HFFc6 (cell line): ENCODE data around the gene PCSK1N. TPM values are rescaled to one million over a fixed set of nuclear protein-coding genes. Genes with fewer than 3 reads are reported as not detected.

ENCODE experiments used
- DNase-seq: peaks from one replicate; pipeline ENCODE4 v3.0.0-alpha.2; 2018
- H3K27ac Mint-ChIP-seq: 2 replicates; pipeline ENCODE4 v1.8.0; 2020; ENCODE audit warnings: mild to moderate bottlenecking, mixed read lengths
- H3K27me3 Mint-ChIP-seq: 2 replicates; pipeline ENCODE4 v1.8.0; 2021; ENCODE audit warnings: mild to moderate bottlenecking, moderate library complexity, mixed read lengths; ENCODE audit not compliant: insufficient read depth
- H3K36me3 Mint-ChIP-seq: 2 replicates; pipeline ENCODE4 v1.8.0; 2021; ENCODE audit warnings: low read depth, mixed read lengths
- H3K4me1 Mint-ChIP-seq: 2 replicates; pipeline ENCODE4 v1.8.0; 2020; ENCODE audit warnings: low read depth, mixed read lengths
- H3K4me3 Mint-ChIP-seq: 2 replicates; pipeline ENCODE4 v1.8.0; 2020; ENCODE audit warnings: mild to moderate bottlenecking, moderate library complexity, mixed read lengths
- H3K9me3 Mint-ChIP-seq: 2 replicates; pipeline ENCODE4 v1.8.0; 2020; ENCODE audit warnings: mild to moderate bottlenecking, mixed read lengths
- total RNA-seq, 6 experiments: library from RNA; stranded (reverse); fragmentation: NEBNext Ultra II Directional; extraction: Animal tissue kit (Norgen Biotek cat#: 25700); gene quantifications; 2 replicates in 1 of 6; 3 replicates in 5 of 6; pipeline ENCODE4 v1.2.3, GENCODE V29; 2021
- TF ChIP-seq, protein P1 (sequence below): fragments of 200-600 bp; sonication (generic); IDR thresholded peaks from 2 replicates; pipeline ENCODE4 v1.5.0; 2021; ENCODE audit warnings: antibody characterized with exemption, mild to moderate bottlenecking

The PCSK1N gene
- total RNA-seq, 6 experiments from 2014 or later: not detected

DNA sequence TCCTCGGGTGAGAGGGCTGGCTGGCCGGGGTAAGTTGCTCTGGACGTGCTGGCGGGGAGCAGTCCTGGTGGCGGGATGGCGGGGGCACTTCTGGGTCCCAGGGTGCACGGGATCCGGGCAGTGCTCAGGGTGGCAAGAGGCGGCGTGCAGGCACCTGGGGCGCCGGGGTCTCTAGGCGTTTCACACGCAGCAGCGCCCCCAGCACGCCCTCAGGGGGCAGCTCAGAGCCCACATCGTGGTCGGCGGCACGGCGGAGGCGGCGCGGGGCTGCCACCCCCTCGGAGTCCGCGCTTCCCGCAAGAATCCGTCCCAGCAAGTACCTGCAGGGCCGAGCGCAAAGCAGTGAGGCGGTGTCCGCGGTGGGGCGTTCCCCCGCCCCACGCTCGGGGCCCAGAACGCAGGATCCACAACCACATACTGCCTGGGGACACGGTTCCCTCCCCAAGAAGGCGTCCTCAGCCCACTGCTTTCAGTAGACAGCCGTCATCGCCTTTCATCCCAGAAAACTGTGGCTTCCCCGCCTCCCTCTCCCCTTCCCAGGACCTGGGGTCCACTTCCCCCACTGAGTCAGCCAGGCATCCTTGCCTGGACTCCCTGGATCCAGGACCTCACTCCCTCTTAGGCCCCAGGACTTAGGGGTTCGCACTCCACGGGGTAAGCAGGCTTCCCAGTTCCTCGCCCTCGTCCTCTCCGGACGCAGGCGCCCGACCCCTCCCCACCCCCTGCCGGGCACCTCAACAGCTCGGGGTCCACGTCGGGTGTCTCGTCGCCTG is 4.1 kb downstream of the PCSK1N start:
- no peak overlapping the region for H3K4me3 Mint-ChIP-seq
- H3K27me3 Mint-ChIP-seq: peaks cover 26% of the 10 kb centered on the region
- TF ChIP-seq, protein P1, sequence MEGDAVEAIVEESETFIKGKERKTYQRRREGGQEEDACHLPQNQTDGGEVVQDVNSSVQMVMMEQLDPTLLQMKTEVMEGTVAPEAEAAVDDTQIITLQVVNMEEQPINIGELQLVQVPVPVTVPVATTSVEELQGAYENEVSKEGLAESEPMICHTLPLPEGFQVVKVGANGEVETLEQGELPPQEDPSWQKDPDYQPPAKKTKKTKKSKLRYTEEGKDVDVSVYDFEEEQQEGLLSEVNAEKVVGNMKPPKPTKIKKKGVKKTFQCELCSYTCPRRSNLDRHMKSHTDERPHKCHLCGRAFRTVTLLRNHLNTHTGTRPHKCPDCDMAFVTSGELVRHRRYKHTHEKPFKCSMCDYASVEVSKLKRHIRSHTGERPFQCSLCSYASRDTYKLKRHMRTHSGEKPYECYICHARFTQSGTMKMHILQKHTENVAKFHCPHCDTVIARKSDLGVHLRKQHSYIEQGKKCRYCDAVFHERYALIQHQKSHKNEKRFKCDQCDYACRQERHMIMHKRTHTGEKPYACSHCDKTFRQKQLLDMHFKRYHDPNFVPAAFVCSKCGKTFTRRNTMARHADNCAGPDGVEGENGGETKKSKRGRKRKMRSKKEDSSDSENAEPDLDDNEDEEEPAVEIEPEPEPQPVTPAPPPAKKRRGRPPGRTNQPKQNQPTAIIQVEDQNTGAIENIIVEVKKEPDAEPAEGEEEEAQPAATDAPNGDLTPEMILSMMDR: no peak
- H3K27ac Mint-ChIP-seq: no peak overlapping the region
- no peaks in the 10 kb centered on the region for H3K9me3 Mint-ChIP-seq
- H3K36me3 Mint-ChIP-seq: no peaks in the 10 kb centered on the region
- H3K4me1 Mint-ChIP-seq: no peaks in the 10 kb centered on the region; the same call in 1 of the 2 replicates
- DNase-seq: no peak

DNA sequence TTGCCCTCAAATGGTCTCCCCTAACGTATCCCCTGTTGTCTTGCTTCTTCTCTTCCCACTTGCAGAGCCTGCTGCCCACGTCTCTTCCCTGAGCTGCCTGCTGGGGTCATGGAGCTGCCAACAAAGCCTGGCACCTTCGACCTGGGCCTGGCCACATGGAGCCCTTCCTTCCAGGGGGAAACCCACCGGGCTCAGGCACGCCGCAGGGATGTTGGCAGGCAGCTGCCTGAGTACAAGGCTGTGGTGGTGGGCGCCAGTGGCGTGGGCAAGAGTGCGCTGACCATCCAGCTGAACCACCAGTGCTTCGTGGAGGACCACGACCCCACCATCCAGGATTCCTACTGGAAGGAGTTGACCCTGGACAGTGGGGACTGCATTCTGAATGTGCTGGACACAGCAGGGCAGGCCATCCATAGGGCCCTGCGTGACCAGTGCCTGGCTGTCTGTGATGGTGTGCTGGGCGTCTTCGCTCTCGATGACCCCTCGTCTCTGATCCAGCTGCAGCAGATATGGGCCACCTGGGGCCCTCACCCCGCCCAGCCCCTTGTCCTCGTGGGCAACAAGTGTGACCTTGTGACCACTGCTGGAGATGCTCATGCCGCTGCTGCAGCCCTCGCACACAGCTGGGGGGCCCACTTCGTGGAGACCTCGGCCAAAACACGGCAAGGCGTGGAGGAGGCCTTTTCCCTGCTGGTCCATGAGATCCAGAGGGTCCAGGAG is 6.2 kb downstream of the PCSK1N start:
- Mint-ChIP-seq H3K4me1 (no peaks in the 10 kb centered on the region), H3K9me3 (no peaks in the 10 kb centered on the region), H3K4me3 (no peak overlapping the region), H3K27me3 (peaks cover 19% of the 10 kb centered on the region), H3K36me3 (no peaks in the 10 kb centered on the region), H3K27ac (no peak overlapping the region)
- TF ChIP-seq, protein P1: no peak
- DNase-seq: no peak

DNA sequence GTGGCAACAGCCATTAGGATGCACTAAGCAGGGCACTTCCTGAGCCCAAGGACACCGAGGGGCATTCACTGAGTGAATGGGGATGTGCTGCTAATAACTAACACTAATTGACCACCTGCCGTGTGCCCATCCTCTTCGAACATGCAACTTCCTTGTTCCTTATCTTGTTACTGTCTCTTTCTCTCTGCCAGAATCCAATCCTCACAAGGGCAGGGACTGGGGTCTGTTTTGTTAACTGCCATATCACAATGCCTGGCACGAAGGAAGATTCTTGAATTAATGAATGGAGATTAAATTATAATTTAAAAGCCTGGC is 7.8 kb downstream of the PCSK1N start:
- TF ChIP-seq, protein P1: no peak
- Mint-ChIP-seq H3K27me3 (peaks cover 5% of the 10 kb centered on the region), H3K36me3 (no peaks in the 10 kb centered on the region), H3K27ac (no peak overlapping the region), H3K4me1 (no peaks in the 10 kb centered on the region), H3K4me3 (no peak overlapping the region), H3K9me3 (no peaks in the 10 kb centered on the region)
- no peak for DNase-seq

DNA sequence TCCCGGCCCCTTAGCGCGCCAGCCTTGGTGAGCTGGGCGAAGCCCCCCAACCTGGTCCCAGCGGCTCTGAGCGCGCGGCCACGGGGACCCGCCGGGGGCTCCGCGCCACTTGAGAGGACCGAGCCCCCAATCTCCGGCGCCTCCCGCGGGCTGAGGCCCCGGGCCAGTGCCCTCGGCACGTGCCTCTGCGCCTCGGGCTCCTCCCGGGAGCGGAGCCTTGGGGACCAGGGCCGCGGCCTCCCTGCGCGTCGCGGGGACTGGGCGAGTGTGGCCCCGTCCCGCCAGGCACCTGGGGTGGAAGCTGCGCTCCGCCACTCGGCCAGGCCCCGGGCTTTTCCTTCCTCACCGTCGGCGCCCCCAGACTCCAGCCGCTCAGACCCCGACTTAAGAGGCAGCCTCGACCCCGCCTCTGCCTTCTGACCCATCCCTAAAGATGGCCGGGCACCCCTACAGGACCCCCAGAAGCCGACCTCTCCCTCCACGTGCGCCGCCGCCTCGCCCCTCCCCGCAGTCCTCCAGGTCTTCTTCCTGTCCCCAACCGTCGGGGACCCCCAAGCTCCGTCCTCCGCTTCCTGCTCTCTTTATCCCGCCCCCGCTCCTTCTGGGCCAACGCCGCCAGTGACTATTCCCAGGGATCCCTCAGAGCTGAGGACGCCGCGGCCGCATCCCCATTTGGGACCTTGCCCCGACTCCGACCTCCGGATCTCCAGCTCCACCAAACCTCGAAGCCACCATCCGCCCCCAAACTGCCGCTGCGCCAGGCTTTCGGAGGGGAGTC is 8.3 kb downstream of the PCSK1N start:
- TF ChIP-seq, protein P1: no peak
- H3K27me3 Mint-ChIP-seq: peaks cover 2% of the 10 kb centered on the region
- no peaks in the 10 kb centered on the region for H3K9me3 Mint-ChIP-seq
- H3K4me3 Mint-ChIP-seq: no peak overlapping the region
- no peaks in the 10 kb centered on the region for H3K4me1 Mint-ChIP-seq
- no peak for DNase-seq
- H3K36me3 Mint-ChIP-seq: no peaks in the 10 kb centered on the region
- H3K27ac Mint-ChIP-seq: no peak overlapping the region

DNA sequence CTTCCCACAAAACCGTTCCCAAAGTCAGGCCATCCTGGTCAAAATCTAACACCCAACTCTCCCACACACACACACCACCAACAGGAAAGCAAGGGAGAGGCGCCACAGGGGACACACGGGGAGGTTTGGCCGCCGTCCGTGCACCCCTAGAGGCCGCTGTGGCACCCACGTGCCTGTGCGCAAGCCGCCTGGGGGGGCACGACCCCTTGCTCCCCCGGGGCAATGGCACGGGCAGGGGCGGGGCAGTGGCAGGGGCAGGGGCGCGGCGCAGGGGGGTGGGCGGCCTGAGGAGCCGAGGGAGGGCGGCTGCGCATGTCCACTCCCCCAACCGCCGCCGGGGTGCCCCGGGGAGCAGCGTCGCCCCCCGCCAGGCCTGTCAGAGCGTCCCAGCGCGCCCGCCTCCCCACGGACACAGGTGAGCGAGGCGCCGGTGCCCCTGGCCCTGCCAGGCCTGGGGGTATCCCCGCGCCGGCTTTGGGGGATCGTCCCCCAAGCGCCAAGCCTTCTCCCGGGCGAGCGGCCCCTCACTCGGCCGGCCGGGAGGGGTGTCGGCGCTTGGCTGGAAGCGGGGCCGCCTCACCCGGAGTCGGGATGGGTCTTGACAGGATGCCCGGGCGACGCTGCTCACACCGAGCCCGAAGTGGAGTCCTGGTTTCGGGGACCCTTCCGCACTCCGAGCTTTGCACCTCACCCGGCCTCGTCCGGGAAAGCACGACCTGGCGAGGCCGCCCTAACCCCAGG is 9.1 kb downstream of the PCSK1N start, which contains the start of gene ERAS:
Gene ERAS (plus strand): TSS at position 379 of the 741 bp plus-strand sequence. CDS start 2,611 bp downstream, outside the sequence.
- H3K36me3 Mint-ChIP-seq: no peaks in the 10 kb centered on the region
- TF ChIP-seq, protein P1: no peak

More for the DNA sequence above, 9.1 kb downstream of the PCSK1N start, which contains the start of gene ERAS:
- Mint-ChIP-seq H3K4me1 (no peaks in the 10 kb centered on the region), H3K9me3 (no peaks in the 10 kb centered on the region), H3K27me3 (no peaks in the 10 kb centered on the region; the same call in 1 of the 2 replicates), H3K27ac (no peak within 1 kb of the TSS), H3K4me3 (no peak within 1 kb of the TSS)
- no peak for DNase-seq
